GM12878 (cell line): ENCODE results near the gene MGA.

Experiments used
- CREB1 ChIP-seq: IDR thresholded peaks from 2 replicates; pipeline ENCODE4 v1.6.1; 2012; ENCODE audit warnings: low read depth, mild to moderate bottlenecking, inconsistent platforms
- EGR1 ChIP-seq, 2 experiments: IDR thresholded peaks; 1 replicate in 1 of 2; 2 replicates in 1 of 2; pipeline ENCODE4 v1.6.1; 2011 to 2012; ENCODE audit warnings: low read depth in 2 of 2, low read length in 2 of 2, borderline replicate concordance in 1 of 2, mild to moderate bottlenecking in 1 of 2, moderate library complexity in 1 of 2
- NFXL1 ChIP-seq: fragments of 450-650 bp; IDR thresholded peaks from 2 replicates; pipeline ENCODE4 v1.6.1; 2017; ENCODE audit warnings: antibody characterized with exemption, mild to moderate bottlenecking, borderline replicate concordance
- PAX5 ChIP-seq: IDR thresholded peaks from 2 replicates; pipeline ENCODE4 v1.6.1; 2011; ENCODE audit warnings: low read depth, low read length, borderline replicate concordance
- POLR2A ChIP-seq: IDR thresholded peaks from 2 replicates; pipeline ENCODE4 v1.6.1; 2011; ENCODE audit warnings: low read depth, mild to moderate bottlenecking, low read length
- POU2F2 ChIP-seq: IDR thresholded peaks from 3 replicates; pipeline ENCODE4 v1.6.1; 2011; ENCODE audit warnings: low read depth, mild to moderate bottlenecking, low read length, borderline replicate concordance
- SUPT20H ChIP-seq: IDR thresholded peaks from 2 replicates; pipeline ENCODE4 v1.6.1; 2011; ENCODE audit warnings: low read depth, mild to moderate bottlenecking, low read length, moderate library complexity, borderline replicate concordance; ENCODE audit not compliant: control insufficient read depth
- SUZ12 ChIP-seq: fragments of 200-600 bp; sonication (generic); IDR thresholded peaks from one replicate; pipeline ENCODE4 v1.6.1; 2018; ENCODE audit warnings: antibody characterized with exemption, mild to moderate bottlenecking; ENCODE audit not compliant: unreplicated experiment
- TAF1 ChIP-seq: IDR thresholded peaks from 2 replicates; pipeline ENCODE4 v1.6.1; 2011; ENCODE audit warnings: mild to moderate bottlenecking, low read depth, low read length, borderline replicate concordance
- TF ChIP-seq, protein P1 (sequence below): IDR thresholded peaks from 2 replicates; pipeline ENCODE4 v1.6.1; 2012; ENCODE audit warnings: low read depth, low read length, improper control_type of control experiment
- TF ChIP-seq, protein P2 (sequence below), 3 experiments: IDR thresholded peaks in 2 of 3; conservative IDR thresholded peaks in 1 of 3; 2 replicates each; pipeline ENCODE4 v1.5.1; 2011; ENCODE audit warnings: low read depth in 3 of 3, low read length in 3 of 3, mild to moderate bottlenecking in 3 of 3, control low read depth in 2 of 3, moderate library complexity in 2 of 3, inconsistent platforms in 1 of 3, mixed read lengths in 1 of 3; ENCODE audit not compliant: control insufficient read depth in 2 of 3, insufficient read depth in 1 of 3; ENCODE audit errors: extremely low read depth in 1 of 3
- TF ChIP-seq, protein P3 (sequence below): IDR thresholded peaks from 2 replicates; pipeline ENCODE4 v1.6.1; 2011; ENCODE audit warnings: low read depth, low read length, improper control_type of control experiment, borderline replicate concordance
- TF ChIP-seq, protein P4 (sequence below): fragments of 150-350 bp; IDR thresholded peaks from 2 replicates; pipeline ENCODE4 v1.6.1; 2016; ENCODE audit warnings: low read depth, low read length

DNA sequence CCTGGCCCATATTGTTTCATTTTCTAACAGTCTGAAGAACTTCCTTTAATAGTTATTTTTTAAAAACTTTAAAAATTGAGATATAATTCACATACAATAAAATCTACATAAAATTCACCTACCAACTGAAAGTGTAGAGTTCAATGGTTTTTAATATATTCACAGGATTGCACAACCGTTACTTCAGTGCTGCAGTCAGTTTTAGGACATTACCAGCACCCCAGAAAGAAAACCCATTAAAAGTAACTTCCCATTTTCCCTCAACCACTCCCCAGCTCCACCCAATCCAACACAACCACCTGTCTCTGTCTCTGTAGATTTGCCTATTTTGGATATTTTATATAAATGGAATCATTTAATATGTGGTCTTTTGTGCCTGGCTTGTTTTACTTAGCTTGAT, 29.6 kb downstream of the MGA start:
- TF ChIP-seq NFXL1 = no peak
- TF ChIP-seq POLR2A = no peak
- TF ChIP-seq, protein P1, sequence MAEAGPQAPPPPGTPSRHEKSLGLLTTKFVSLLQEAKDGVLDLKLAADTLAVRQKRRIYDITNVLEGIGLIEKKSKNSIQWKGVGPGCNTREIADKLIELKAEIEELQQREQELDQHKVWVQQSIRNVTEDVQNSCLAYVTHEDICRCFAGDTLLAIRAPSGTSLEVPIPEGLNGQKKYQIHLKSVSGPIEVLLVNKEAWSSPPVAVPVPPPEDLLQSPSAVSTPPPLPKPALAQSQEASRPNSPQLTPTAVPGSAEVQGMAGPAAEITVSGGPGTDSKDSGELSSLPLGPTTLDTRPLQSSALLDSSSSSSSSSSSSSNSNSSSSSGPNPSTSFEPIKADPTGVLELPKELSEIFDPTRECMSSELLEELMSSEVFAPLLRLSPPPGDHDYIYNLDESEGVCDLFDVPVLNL = no peak
- no peak for TF ChIP-seq SUZ12
- TF ChIP-seq SUPT20H = no peak
- TF ChIP-seq TAF1 = no peak
- TF ChIP-seq PAX5 = no peak
- no peak for TF ChIP-seq POU2F2
- TF ChIP-seq, protein P2, sequence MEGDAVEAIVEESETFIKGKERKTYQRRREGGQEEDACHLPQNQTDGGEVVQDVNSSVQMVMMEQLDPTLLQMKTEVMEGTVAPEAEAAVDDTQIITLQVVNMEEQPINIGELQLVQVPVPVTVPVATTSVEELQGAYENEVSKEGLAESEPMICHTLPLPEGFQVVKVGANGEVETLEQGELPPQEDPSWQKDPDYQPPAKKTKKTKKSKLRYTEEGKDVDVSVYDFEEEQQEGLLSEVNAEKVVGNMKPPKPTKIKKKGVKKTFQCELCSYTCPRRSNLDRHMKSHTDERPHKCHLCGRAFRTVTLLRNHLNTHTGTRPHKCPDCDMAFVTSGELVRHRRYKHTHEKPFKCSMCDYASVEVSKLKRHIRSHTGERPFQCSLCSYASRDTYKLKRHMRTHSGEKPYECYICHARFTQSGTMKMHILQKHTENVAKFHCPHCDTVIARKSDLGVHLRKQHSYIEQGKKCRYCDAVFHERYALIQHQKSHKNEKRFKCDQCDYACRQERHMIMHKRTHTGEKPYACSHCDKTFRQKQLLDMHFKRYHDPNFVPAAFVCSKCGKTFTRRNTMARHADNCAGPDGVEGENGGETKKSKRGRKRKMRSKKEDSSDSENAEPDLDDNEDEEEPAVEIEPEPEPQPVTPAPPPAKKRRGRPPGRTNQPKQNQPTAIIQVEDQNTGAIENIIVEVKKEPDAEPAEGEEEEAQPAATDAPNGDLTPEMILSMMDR (IDR thresholded peaks at IDR 0.05 in 2 of 3, conservative IDR thresholded peaks at IDR 0.05 in 1 of 3; ENCODE audit: control insufficient read depth in 2 of 3, extremely low read depth in 1 of 3, insufficient read depth in 1 of 3, low read depth in 3 of 3, low read length in 3 of 3) = no peak
- TF ChIP-seq, protein P3, sequence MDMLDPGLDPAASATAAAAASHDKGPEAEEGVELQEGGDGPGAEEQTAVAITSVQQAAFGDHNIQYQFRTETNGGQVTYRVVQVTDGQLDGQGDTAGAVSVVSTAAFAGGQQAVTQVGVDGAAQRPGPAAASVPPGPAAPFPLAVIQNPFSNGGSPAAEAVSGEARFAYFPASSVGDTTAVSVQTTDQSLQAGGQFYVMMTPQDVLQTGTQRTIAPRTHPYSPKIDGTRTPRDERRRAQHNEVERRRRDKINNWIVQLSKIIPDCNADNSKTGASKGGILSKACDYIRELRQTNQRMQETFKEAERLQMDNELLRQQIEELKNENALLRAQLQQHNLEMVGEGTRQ = no peak
- no peak for TF ChIP-seq EGR1 (IDR thresholded peaks at IDR 0.05; ENCODE audit: borderline replicate concordance in 1 of 2, low read depth in 2 of 2, low read length in 2 of 2)
- TF ChIP-seq CREB1 = no peak
- TF ChIP-seq, protein P4, sequence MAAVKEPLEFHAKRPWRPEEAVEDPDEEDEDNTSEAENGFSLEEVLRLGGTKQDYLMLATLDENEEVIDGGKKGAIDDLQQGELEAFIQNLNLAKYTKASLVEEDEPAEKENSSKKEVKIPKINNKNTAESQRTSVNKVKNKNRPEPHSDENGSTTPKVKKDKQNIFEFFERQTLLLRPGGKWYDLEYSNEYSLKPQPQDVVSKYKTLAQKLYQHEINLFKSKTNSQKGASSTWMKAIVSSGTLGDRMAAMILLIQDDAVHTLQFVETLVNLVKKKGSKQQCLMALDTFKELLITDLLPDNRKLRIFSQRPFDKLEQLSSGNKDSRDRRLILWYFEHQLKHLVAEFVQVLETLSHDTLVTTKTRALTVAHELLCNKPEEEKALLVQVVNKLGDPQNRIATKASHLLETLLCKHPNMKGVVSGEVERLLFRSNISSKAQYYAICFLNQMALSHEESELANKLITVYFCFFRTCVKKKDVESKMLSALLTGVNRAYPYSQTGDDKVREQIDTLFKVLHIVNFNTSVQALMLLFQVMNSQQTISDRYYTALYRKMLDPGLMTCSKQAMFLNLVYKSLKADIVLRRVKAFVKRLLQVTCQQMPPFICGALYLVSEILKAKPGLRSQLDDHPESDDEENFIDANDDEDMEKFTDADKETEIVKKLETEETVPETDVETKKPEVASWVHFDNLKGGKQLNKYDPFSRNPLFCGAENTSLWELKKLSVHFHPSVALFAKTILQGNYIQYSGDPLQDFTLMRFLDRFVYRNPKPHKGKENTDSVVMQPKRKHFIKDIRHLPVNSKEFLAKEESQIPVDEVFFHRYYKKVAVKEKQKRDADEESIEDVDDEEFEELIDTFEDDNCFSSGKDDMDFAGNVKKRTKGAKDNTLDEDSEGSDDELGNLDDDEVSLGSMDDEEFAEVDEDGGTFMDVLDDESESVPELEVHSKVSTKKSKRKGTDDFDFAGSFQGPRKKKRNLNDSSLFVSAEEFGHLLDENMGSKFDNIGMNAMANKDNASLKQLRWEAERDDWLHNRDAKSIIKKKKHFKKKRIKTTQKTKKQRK = no peak
